H9 (cell line): ENCODE measurements around the gene TMEM14B. TPM values are rescaled to one million over a fixed set of nuclear protein-coding genes. Genes with fewer than 3 reads are reported as not detected.

Experiments used
- DNase-seq: peaks from one replicate; pipeline ENCODE4 v3.0.0-alpha.2; 2017
- H2AFZ ChIP-seq: one replicate; pipeline ENCODE4 v1.6.1; 2013; ENCODE audit warnings: mild to moderate bottlenecking, low read length, control low read depth, moderate library complexity
- H2AK5ac ChIP-seq: 2 replicates; pipeline ENCODE4 v1.6.1; 2013; ENCODE audit warnings: low read length, control low read depth, mixed read lengths; ENCODE audit not compliant: insufficient read length
- H2BK120ac ChIP-seq: one replicate; pipeline ENCODE4 v1.6.1; 2013; ENCODE audit warnings: low read depth, mild to moderate bottlenecking, low read length, control low read depth, inconsistent platforms; ENCODE audit not compliant: poor library complexity, severe bottlenecking
- H2BK12ac ChIP-seq: 2 replicates; pipeline ENCODE4 v1.6.1; 2013; ENCODE audit warnings: low read length, control low read depth, mixed read lengths, low read depth; ENCODE audit not compliant: insufficient read length
- H2BK15ac ChIP-seq: 2 replicates; pipeline ENCODE4 v1.6.1; 2013; ENCODE audit warnings: low read depth, low read length, control low read depth
- H2BK20ac ChIP-seq: one replicate; pipeline ENCODE4 v1.6.1; 2013; ENCODE audit warnings: low read depth, mild to moderate bottlenecking, low read length, control low read depth, inconsistent platforms; ENCODE audit not compliant: poor library complexity, severe bottlenecking
- H2BK5ac ChIP-seq: 2 replicates; pipeline ENCODE4 v1.6.1; 2013; ENCODE audit warnings: low read length, control low read depth, mixed read lengths; ENCODE audit not compliant: insufficient read length
- H3K14ac ChIP-seq: 2 replicates; pipeline ENCODE4 v1.6.1; 2013; ENCODE audit warnings: low read length, control low read depth; ENCODE audit not compliant: insufficient read depth
- H3K18ac ChIP-seq: 2 replicates; pipeline ENCODE4 v1.6.1; 2013; ENCODE audit warnings: low read depth, mild to moderate bottlenecking, mixed read lengths, low read length, control low read depth; ENCODE audit not compliant: insufficient read length
- H3K23ac ChIP-seq: 2 replicates; pipeline ENCODE4 v1.6.1; 2013; ENCODE audit warnings: low read length, control low read depth, mixed read lengths, low read depth; ENCODE audit not compliant: insufficient read length
- H3K23me2 ChIP-seq: 2 replicates; pipeline ENCODE4 v1.6.1; 2013; ENCODE audit warnings: low read depth, mild to moderate bottlenecking, mixed read lengths, low read length, control low read depth; ENCODE audit not compliant: insufficient read length, poor library complexity, severe bottlenecking
- H3K27ac ChIP-seq: 2 replicates; pipeline ENCODE4 v1.5.1; 2013; ENCODE audit warnings: low read length, control low read depth, mixed read lengths, low read depth; ENCODE audit not compliant: insufficient read length
- H3K27me3 ChIP-seq: 2 replicates; pipeline ENCODE4 v1.6.1; 2013; ENCODE audit warnings: low read length, control low read depth, inconsistent platforms; ENCODE audit not compliant: insufficient read depth
- H3K4ac ChIP-seq: 2 replicates; pipeline ENCODE4 v1.6.1; 2013; ENCODE audit warnings: low read depth, mild to moderate bottlenecking, control low read depth, inconsistent platforms, low read length, moderate library complexity
- H3K4me1 ChIP-seq: 2 replicates; pipeline ENCODE4 v1.6.1; 2013; ENCODE audit warnings: low read length, control low read depth, inconsistent platforms; ENCODE audit not compliant: insufficient read depth
- H3K4me2 ChIP-seq: 2 replicates; pipeline ENCODE4 v1.6.1; 2013; ENCODE audit warnings: low read length, control low read depth, mixed read lengths; ENCODE audit not compliant: insufficient read length, insufficient read depth
- H3K56ac ChIP-seq: 2 replicates; pipeline ENCODE4 v1.6.1; 2013; ENCODE audit warnings: low read depth, mild to moderate bottlenecking, mixed read lengths, low read length, control low read depth; ENCODE audit not compliant: insufficient read length
- H3K79me1 ChIP-seq: 2 replicates; pipeline ENCODE4 v1.6.1; 2013; ENCODE audit warnings: low read depth, mild to moderate bottlenecking, moderate library complexity, low read length, control low read depth, inconsistent platforms; ENCODE audit not compliant: insufficient read depth, poor library complexity, severe bottlenecking
- H3K79me2 ChIP-seq: 2 replicates; pipeline ENCODE4 v1.6.1; 2013; ENCODE audit warnings: low read length, control low read depth, inconsistent platforms; ENCODE audit not compliant: insufficient read depth
- H3K9ac ChIP-seq: 2 replicates; pipeline ENCODE4 v1.6.1; 2013; ENCODE audit warnings: low read length, control low read depth, mixed read lengths; ENCODE audit not compliant: insufficient read length; ENCODE audit errors: extremely low read depth
- H3K9me3 ChIP-seq: one replicate; pipeline ENCODE4 v1.6.1; 2013; ENCODE audit warnings: low read depth, low read length, inconsistent platforms; ENCODE audit not compliant: control insufficient read depth
- H3T11ph ChIP-seq: one replicate; pipeline ENCODE4 v1.6.1; 2013; ENCODE audit warnings: mild to moderate bottlenecking, low read length, control low read depth, inconsistent platforms
- H4K20me1 ChIP-seq: one replicate; pipeline ENCODE4 v1.6.1; 2013; ENCODE audit not compliant: control insufficient read depth, insufficient read length, insufficient read depth
- H4K5ac ChIP-seq: 2 replicates; pipeline ENCODE4 v1.6.1; 2013; ENCODE audit warnings: low read depth, mild to moderate bottlenecking, mixed read lengths, low read length, control low read depth; ENCODE audit not compliant: insufficient read length
- H4K8ac ChIP-seq: replicated peaks from 2 replicates; pipeline ENCODE4 v1.6.1; 2013; ENCODE audit warnings: low read length, control low read depth, mixed read lengths, low read depth; ENCODE audit not compliant: insufficient read length
- H4K91ac ChIP-seq: 2 replicates; pipeline ENCODE4 v1.6.1; 2013; ENCODE audit warnings: low read depth, mild to moderate bottlenecking, moderate library complexity, mixed read lengths, low read length, control low read depth; ENCODE audit not compliant: insufficient read length
- H3K27ac Mint-ChIP-seq, 3 experiments: 2 replicates in 2 of 3; 3 replicates in 1 of 3; pipeline ENCODE4 v1.8.0; 2020 to 2021; ENCODE audit warnings: mixed read lengths in 3 of 3, mild to moderate bottlenecking in 1 of 3, moderate library complexity in 1 of 3
- H3K27me3 Mint-ChIP-seq: 2 replicates; pipeline ENCODE4 v1.8.0; 2021; ENCODE audit warnings: low read depth, mild to moderate bottlenecking, moderate library complexity, mixed read lengths
- H3K36me3 Mint-ChIP-seq, 3 experiments: 2 replicates in 2 of 3; 3 replicates in 1 of 3; pipeline ENCODE4 v1.8.0; 2020 to 2021; ENCODE audit warnings: low read depth in 3 of 3, mixed read lengths in 3 of 3; ENCODE audit not compliant: insufficient read depth in 1 of 3
- H3K4me1 Mint-ChIP-seq, 2 experiments: 2 replicates each; pipeline ENCODE4 v1.8.0; 2020; ENCODE audit warnings: mixed read lengths in 2 of 2
- H3K4me3 Mint-ChIP-seq, 2 experiments: 2 replicates in 1 of 2; 3 replicates in 1 of 2; pipeline ENCODE4 v1.8.0; 2020 to 2021; ENCODE audit warnings: mild to moderate bottlenecking in 2 of 2, mixed read lengths in 2 of 2, moderate library complexity in 1 of 2
- H3K9me3 Mint-ChIP-seq, 2 experiments: 2 replicates in 1 of 2; 3 replicates in 1 of 2; pipeline ENCODE4 v1.8.0; 2020; ENCODE audit warnings: mild to moderate bottlenecking in 2 of 2, mixed read lengths in 2 of 2, moderate library complexity in 1 of 2
- WGBS: extraction: QIAGEN DNeasy Blood & Tissue Kit; methylation state at CpG from one replicate; pipeline ENCODE4 v1.1.7; 2013; ENCODE audit warnings: missing lambda C conversion rate, low lambda C conversion rate, mixed read lengths; ENCODE audit not compliant: insufficient read length; ENCODE audit errors: extremely low coverage; 5-methylcytosine and 5-hydroxymethylcytosine counted together
- total RNA-seq: library from RNA; stranded (reverse); gene quantifications from 2 replicates; pipeline ENCODE4 v1.2.1, GENCODE V29; 2021
- TF ChIP-seq, protein P1 (sequence below): fragments of 200-600 bp; sonication (generic); conservative IDR thresholded peaks from 3 replicates; pipeline ENCODE4 v1.8.0; 2021; ENCODE audit warnings: antibody characterized with exemption, mild to moderate bottlenecking

The TMEM14B gene
- total RNA-seq, 1 experiment from 2014 or later, result 107 TPM

DNA sequence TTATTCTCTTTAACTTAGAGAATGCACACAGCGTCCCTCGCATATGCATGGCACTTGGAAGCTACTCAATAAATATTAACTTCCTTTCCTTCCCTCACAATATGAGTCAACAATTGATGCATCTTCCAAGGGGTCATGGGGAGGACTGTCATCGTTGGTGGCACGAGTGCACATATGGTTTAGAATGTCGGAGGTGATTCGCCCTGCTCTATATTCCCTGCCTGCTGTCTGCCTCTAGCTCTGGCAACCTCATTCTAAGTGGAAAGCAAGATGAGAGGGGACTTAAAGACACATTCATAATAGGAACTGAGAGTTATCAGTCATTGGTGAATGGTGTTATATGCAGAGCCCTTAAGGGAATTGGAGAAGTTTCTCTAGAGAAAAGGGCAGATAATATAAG is 46.1 kb downstream of the TMEM14B start:
- no peaks in the 10 kb centered on the region for H3K79me2 ChIP-seq
- no peak overlapping the region for H3K18ac ChIP-seq
- no peaks in the 10 kb centered on the region for H4K20me1 ChIP-seq
- Mint-ChIP-seq H3K36me3 (no peaks in the 10 kb centered on the region; a peak in 3 of 7 replicates), H3K27me3 (no peaks in the 10 kb centered on the region; the same call in 1 of the 2 replicates), H3K4me1 (no peaks in the 10 kb centered on the region), H3K4me3 (no peak overlapping the region), H3K27ac (peak overlapping the region in 1 of 3 experiments; percentile 81; a peak in 2 of 7 replicates), H3K9me3 (no peaks in the 10 kb centered on the region)
- no peak for DNase-seq
- TF ChIP-seq, protein P1, sequence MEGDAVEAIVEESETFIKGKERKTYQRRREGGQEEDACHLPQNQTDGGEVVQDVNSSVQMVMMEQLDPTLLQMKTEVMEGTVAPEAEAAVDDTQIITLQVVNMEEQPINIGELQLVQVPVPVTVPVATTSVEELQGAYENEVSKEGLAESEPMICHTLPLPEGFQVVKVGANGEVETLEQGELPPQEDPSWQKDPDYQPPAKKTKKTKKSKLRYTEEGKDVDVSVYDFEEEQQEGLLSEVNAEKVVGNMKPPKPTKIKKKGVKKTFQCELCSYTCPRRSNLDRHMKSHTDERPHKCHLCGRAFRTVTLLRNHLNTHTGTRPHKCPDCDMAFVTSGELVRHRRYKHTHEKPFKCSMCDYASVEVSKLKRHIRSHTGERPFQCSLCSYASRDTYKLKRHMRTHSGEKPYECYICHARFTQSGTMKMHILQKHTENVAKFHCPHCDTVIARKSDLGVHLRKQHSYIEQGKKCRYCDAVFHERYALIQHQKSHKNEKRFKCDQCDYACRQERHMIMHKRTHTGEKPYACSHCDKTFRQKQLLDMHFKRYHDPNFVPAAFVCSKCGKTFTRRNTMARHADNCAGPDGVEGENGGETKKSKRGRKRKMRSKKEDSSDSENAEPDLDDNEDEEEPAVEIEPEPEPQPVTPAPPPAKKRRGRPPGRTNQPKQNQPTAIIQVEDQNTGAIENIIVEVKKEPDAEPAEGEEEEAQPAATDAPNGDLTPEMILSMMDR, result no peak
- no peak overlapping the region for H2BK15ac ChIP-seq
- no peaks in the 10 kb centered on the region for H3K4me1 ChIP-seq
- no peak overlapping the region for H3K4ac ChIP-seq
- no peak overlapping the region for H4K8ac ChIP-seq
- H3K23ac ChIP-seq, result no peak overlapping the region
- no peak overlapping the region for H3K56ac ChIP-seq
- H4K5ac ChIP-seq, result no peak overlapping the region
- no peak overlapping the region for H3K9ac ChIP-seq
- no peak overlapping the region for H2AFZ ChIP-seq
- no peak overlapping the region for H4K91ac ChIP-seq
- H3K9me3 ChIP-seq, result no peaks in the 10 kb centered on the region
- no peaks in the 10 kb centered on the region for H3K23me2 ChIP-seq
- H2BK20ac ChIP-seq, result no peak overlapping the region
- H3K79me1 ChIP-seq, result no peaks in the 10 kb centered on the region
- no peak overlapping the region for H2BK120ac ChIP-seq
- no peak overlapping the region for H3K4me2 ChIP-seq
- no CpG with 5 or more reads among the region's 6 CpGs for WGBS
- H3K27ac ChIP-seq, result no peak overlapping the region
- no peak overlapping the region for H2AK5ac ChIP-seq
- H2BK12ac ChIP-seq, result no peak overlapping the region
- H3K14ac ChIP-seq, result no peak overlapping the region
- no peak overlapping the region for H2BK5ac ChIP-seq
- no peaks in the 10 kb centered on the region for H3K27me3 ChIP-seq
- no peak overlapping the region for H3T11ph ChIP-seq
